ENCODE measurements around the gene U2AF2.

The U2AF2 gene

GRCh38 chr19:55689411-55690108, 34.7 kb downstream of the U2AF2 start:
- H3K9me3 Mint-ChIP-seq = no peaks in the 10 kb centered on the region
- peaks cover 12% of the 10 kb centered on the region for H3K36me3 Mint-ChIP-seq (ENCODE audit: low read depth)
- H3K27me3 Mint-ChIP-seq (ENCODE audit: low read depth, poor library complexity) = no peaks in the 10 kb centered on the region
- DNase-seq = no peak
- no peak overlapping the region for H3K4me3 Mint-ChIP-seq
- no peak for TF ChIP-seq CTCF (IDR thresholded peaks at IDR 0.05)
- no peak overlapping the region for H3K27ac Mint-ChIP-seq
- peaks cover 17% of the 10 kb centered on the region for H3K4me1 Mint-ChIP-seq

- H3K9me3 Mint-ChIP-seq = no peaks in the 10 kb centered on the region
- H3K27me3 Mint-ChIP-seq (ENCODE audit: low read depth, poor library complexity) = no peaks in the 10 kb centered on the region
- peak; percentile 59 for DNase-seq
These were observed 35.4 kb downstream of the U2AF2 start for GRCh38 chr19:55690109-55690768.

GRCh38 chr19:55690769-55691545, 36.1 kb downstream of the U2AF2 start:
- Mint-ChIP-seq H3K36me3 (ENCODE audit: low read depth) (peaks cover 16% of the 10 kb centered on the region), H3K9me3 (no peaks in the 10 kb centered on the region), H3K4me3 (no peak overlapping the region), H3K4me1 (peaks cover 17% of the 10 kb centered on the region), H3K27ac (no peak overlapping the region), H3K27me3 (ENCODE audit: low read depth, poor library complexity) (no peaks in the 10 kb centered on the region)
- DNase-seq = no peak
- no peak for TF ChIP-seq CTCF (IDR thresholded peaks at IDR 0.05)

More at GRCh38 chr19:55690109-55690768, 35.4 kb downstream of the U2AF2 start:
- no peak for TF ChIP-seq CTCF (IDR thresholded peaks at IDR 0.05)
- Mint-ChIP-seq H3K27ac (no peak overlapping the region), H3K36me3 (ENCODE audit: low read depth) (peaks cover 12% of the 10 kb centered on the region), H3K4me1 (peaks cover 17% of the 10 kb centered on the region), H3K4me3 (no peak overlapping the region)

GRCh38 chr19:55691561-55692481, 37.0 kb downstream of the U2AF2 start:
- no peak overlapping the region for H3K4me3 Mint-ChIP-seq
- H3K36me3 Mint-ChIP-seq (ENCODE audit: low read depth) = peaks cover 10% of the 10 kb centered on the region
- H3K9me3 Mint-ChIP-seq = no peaks in the 10 kb centered on the region
- no peaks in the 10 kb centered on the region for H3K27me3 Mint-ChIP-seq (ENCODE audit: low read depth, poor library complexity)
- H3K27ac Mint-ChIP-seq = no peak overlapping the region
- TF ChIP-seq CTCF (IDR thresholded peaks at IDR 0.05) = no peak
- no peak for DNase-seq
- H3K4me1 Mint-ChIP-seq = peaks cover 17% of the 10 kb centered on the region

GRCh38 chr19:55692681-55693081, 37.8 kb downstream of the U2AF2 start:
- no peak for DNase-seq
- H3K4me3 Mint-ChIP-seq = no peak overlapping the region
- no peak overlapping the region for H3K27ac Mint-ChIP-seq
- H3K27me3 Mint-ChIP-seq (ENCODE audit: low read depth, poor library complexity) = no peaks in the 10 kb centered on the region
- no peak for TF ChIP-seq CTCF (IDR thresholded peaks at IDR 0.05)
- no peaks in the 10 kb centered on the region for H3K9me3 Mint-ChIP-seq
- peaks cover 17% of the 10 kb centered on the region for H3K4me1 Mint-ChIP-seq
- H3K36me3 Mint-ChIP-seq (ENCODE audit: low read depth) = peaks cover 16% of the 10 kb centered on the region

All from nephron progenitor cell (in vitro differentiated cells).